Limb (tissue), 2 donors: ENCODE results near the gene BICC1.

ENCODE experiments used
- DNase-seq, 2 donors: peaks; one replicate each; pipeline ENCODE4 v3.0.0-alpha.2; 2016; ENCODE audit errors: extremely low spot score in 2 of 2

Gene BICC1

GRCh38 chr10:58773944-58774343 lies 261.3 kb downstream of the BICC1 start:
- DNase-seq, result no peak

GRCh38 chr10:58775960-58776567 lies 263.4 kb downstream of the BICC1 start:
- DNase-seq, result no peak

- no peak for DNase-seq
Measured at GRCh38 chr10:58776568-58777318, 264.1 kb downstream of the BICC1 start.

GRCh38 chr10:58778966-58779365 lies 266.3 kb downstream of the BICC1 start:
- no peak for DNase-seq

GRCh38 chr10:58779594-58779993 lies 266.9 kb downstream of the BICC1 start:
- DNase-seq, result no peak

GRCh38 chr10:58780476-58780875 lies 267.8 kb downstream of the BICC1 start:
- no peak for DNase-seq

- DNase-seq, result peak in 1 of 2 donors; percentile 74
Measured at GRCh38 chr10:58781873-58782488, 269.3 kb downstream of the BICC1 start.

- DNase-seq, result no peak
Measured at GRCh38 chr10:58782876-58783851, 270.5 kb downstream of the BICC1 start.

- DNase-seq, result no peak
Measured at GRCh38 chr10:58784361-58784760, 271.7 kb downstream of the BICC1 start.

- no peak for DNase-seq
Measured at GRCh38 chr10:58785354-58785753, 272.7 kb downstream of the BICC1 start.

GRCh38 chr10:58791137-58791536 lies 278.5 kb downstream of the BICC1 start:
- no peak for DNase-seq

- no peak for DNase-seq
Measured at GRCh38 chr10:58795560-58795959, 282.9 kb downstream of the BICC1 start.

GRCh38 chr10:58796242-58796641 lies 283.6 kb downstream of the BICC1 start:
- no peak for DNase-seq

- DNase-seq, result no peak
Measured at GRCh38 chr10:58796824-58797223, 284.2 kb downstream of the BICC1 start.

GRCh38 chr10:58797356-58797755 lies 284.7 kb downstream of the BICC1 start:
- DNase-seq, result no peak

GRCh38 chr10:58802047-58802446 lies 289.4 kb downstream of the BICC1 start:
- DNase-seq, result no peak

- no peak for DNase-seq
Measured at GRCh38 chr10:58806323-58806722, 293.7 kb downstream of the BICC1 start.

- no peak for DNase-seq
Measured at GRCh38 chr10:58806970-58807628, 294.4 kb downstream of the BICC1 start.

- DNase-seq, result peak in 1 of 2 donors; percentile 18
Measured at GRCh38 chr10:58807629-58808022, 295.0 kb downstream of the BICC1 start.

GRCh38 chr10:58810751-58811150 lies 298.1 kb downstream of the BICC1 start:
- no peak for DNase-seq

- no peak for DNase-seq
Measured at GRCh38 chr10:58813573-58813972, 300.9 kb downstream of the BICC1 start.
